HepG2 (cell line): ENCODE results near the gene GLB1L3. TPM values are rescaled to one million over a fixed set of nuclear protein-coding genes. Genes with fewer than 3 reads are reported as not detected.

Experiments
- ADNP ChIP-seq: sonication (generic); formaldehyde crosslinking; IDR thresholded peaks from 2 replicates; pipeline ENCODE4 v1.4.0; 2020; ENCODE audit warnings: missing genetic modification reagents
- ATF3 ChIP-seq: sonication (generic); formaldehyde crosslinking; IDR thresholded peaks from 2 replicates; pipeline ENCODE4 v1.4.0; 2020; ENCODE audit warnings: missing genetic modification reagents
- BCL6 ChIP-seq: IDR thresholded peaks from 2 replicates; pipeline ENCODE4 v1.6.1; 2016; ENCODE audit warnings: missing genetic modification reagents, missing compliant biosample characterization
- CREB1 ChIP-seq, 2 experiments: fragments of 450-650 bp in 1 of 2; IDR thresholded peaks; 2 replicates each; pipeline ENCODE4 v1.6.1; 2016 to 2017; ENCODE audit warnings: control low read depth in 1 of 2, mild to moderate bottlenecking in 1 of 2, missing compliant biosample characterization in 1 of 2, missing genetic modification characterization in 1 of 2
- DBP ChIP-seq: sonication (generic); formaldehyde crosslinking; IDR thresholded peaks from 2 replicates; pipeline ENCODE4 v1.4.0; 2020; ENCODE audit warnings: missing genetic modification reagents; ENCODE audit errors: not compliant biosample characterization
- E2F5 ChIP-seq: sonication (generic); formaldehyde crosslinking; conservative IDR thresholded peaks from 2 replicates; pipeline ENCODE4 v1.4.0; 2020; ENCODE audit warnings: missing genetic modification reagents
- ERF ChIP-seq: IDR thresholded peaks from 2 replicates; pipeline ENCODE4 v1.6.1; 2018; ENCODE audit warnings: missing biosample characterization, missing genetic modification reagents
- MIXL1 ChIP-seq: IDR thresholded peaks from 2 replicates; pipeline ENCODE4 v1.6.1; 2016
- MLLT10 ChIP-seq: sonication (generic); formaldehyde crosslinking; IDR thresholded peaks from 2 replicates; pipeline ENCODE4 v1.4.0; 2020; ENCODE audit warnings: missing genetic modification reagents
- MTERF4 ChIP-seq: sonication (generic); formaldehyde crosslinking; IDR thresholded peaks from 2 replicates; pipeline ENCODE4 v1.8.0; 2023; ENCODE audit warnings: mild to moderate bottlenecking, missing genetic modification reagents
- MYC ChIP-seq: sonication (generic); formaldehyde crosslinking; IDR thresholded peaks from 2 replicates; pipeline ENCODE4 v1.9.0; 2021; ENCODE audit warnings: missing genetic modification reagents, borderline replicate concordance
- MZF1 ChIP-seq: sonication (generic); formaldehyde crosslinking; IDR thresholded peaks from 2 replicates; pipeline ENCODE4 v1.8.1; 2023; ENCODE audit warnings: mild to moderate bottlenecking, missing genetic modification reagents, borderline replicate concordance
- NFKB2 ChIP-seq: sonication (generic); formaldehyde crosslinking; IDR thresholded peaks from 2 replicates; pipeline ENCODE4 v1.4.0; 2020; ENCODE audit warnings: missing genetic modification reagents, borderline replicate concordance
- RXRA ChIP-seq: sonication (generic); formaldehyde crosslinking; IDR thresholded peaks from 2 replicates; pipeline ENCODE4 v1.5.1; 2020; ENCODE audit warnings: missing genetic modification reagents
- SIN3B ChIP-seq: fragments of 150-350 bp; IDR thresholded peaks from 2 replicates; pipeline ENCODE4 v1.6.1; 2014; ENCODE audit warnings: low read length
- SMAD3 ChIP-seq: sonication (generic); formaldehyde crosslinking; IDR thresholded peaks from 2 replicates; pipeline ENCODE4 v1.4.0; 2020; ENCODE audit warnings: missing genetic modification reagents
- SNAPC5 ChIP-seq: sonication (generic); formaldehyde crosslinking; IDR thresholded peaks from 2 replicates; pipeline ENCODE4 v1.8.1; 2023; ENCODE audit warnings: mild to moderate bottlenecking, missing genetic modification reagents, borderline replicate concordance
- SOX5 ChIP-seq: IDR thresholded peaks from 2 replicates; pipeline ENCODE4 v1.6.1; 2016; ENCODE audit warnings: borderline replicate concordance
- TBX2 ChIP-seq: sonication (generic); formaldehyde crosslinking; IDR thresholded peaks from 2 replicates; pipeline ENCODE4 v1.5.0; 2020; ENCODE audit warnings: missing genetic modification reagents, mild to moderate bottlenecking, borderline replicate concordance
- TMF1 ChIP-seq: sonication (generic); formaldehyde crosslinking; IDR thresholded peaks from 2 replicates; pipeline ENCODE4 v1.8.1; 2022; ENCODE audit warnings: low read depth, missing genetic modification reagents
- ZFP1 ChIP-seq: IDR thresholded peaks from 2 replicates; pipeline ENCODE4 v1.6.1; 2016
- ZNF138 ChIP-seq: sonication (generic); formaldehyde crosslinking; IDR thresholded peaks from 2 replicates; pipeline ENCODE4 v1.5.0; 2020; ENCODE audit warnings: mild to moderate bottlenecking, low read depth, missing genetic modification reagents
- ZNF512 ChIP-seq: sonication (generic); formaldehyde crosslinking; IDR thresholded peaks from 2 replicates; pipeline ENCODE4 v1.4.0; 2020; ENCODE audit warnings: mild to moderate bottlenecking, missing genetic modification reagents
- ZNF713 ChIP-seq: sonication (generic); formaldehyde crosslinking; IDR thresholded peaks from 2 replicates; pipeline ENCODE4 v1.4.0; 2020; ENCODE audit warnings: mild to moderate bottlenecking, missing genetic modification reagents
- ZNF75D ChIP-seq: sonication (generic); formaldehyde crosslinking; IDR thresholded peaks from 2 replicates; pipeline ENCODE4 v1.8.1; 2023; ENCODE audit warnings: missing genetic modification reagents, mild to moderate bottlenecking, borderline replicate concordance
- polyA plus RNA-seq, 8 experiments: library from polyadenylated mRNA; depleted of rRNA in 3 of 8; stranded (reverse) in 7 of 8; unstranded in 1 of 8; fragments of >200 nt; fragmentation: Illumina TruSeq in 4 of 8; extraction: Trizol in 4 of 8; gene quantifications; 2 replicates each; pipeline versions ENCODE4 v1.2.1 to v1.2.3, GENCODE V29; 2011 to 2016; ENCODE audit warnings: low read depth in 4 of 8, missing spikeins in 1 of 8, mixed read lengths in 1 of 8; ENCODE audit not compliant: insufficient read depth in 1 of 8
- total RNA-seq, 5 experiments: library from RNA; depleted of rRNA; stranded (reverse); fragments of >200 nt; fragmentation: Illumina TruSeq; extraction: Trizol; gene quantifications; 2 replicates each; pipeline ENCODE4 v1.2.3, GENCODE V29; 2016; ENCODE audit warnings: low read depth in 1 of 5
- TF ChIP-seq, protein P1 (sequence below): sonication (generic); formaldehyde crosslinking; IDR thresholded peaks from 2 replicates; pipeline ENCODE4 v1.4.0; 2020; ENCODE audit warnings: missing genetic modification reagents

The GLB1L3 gene
- total and polyA plus RNA-seq, 2 of the 13 experiments (the other 11 are each of a cell fraction or from before 2014, with no cell fraction given), result not detected

GRCh38 chr11:134253188-134253993 lies 22.8 kb upstream of the GLB1L3 start, which contains the start of the genes ACAD8 and THYN1 (continued):
- TF ChIP-seq ZFP1 (CRISPR knock-in tag) (0 out of 2 replicates have a peak, but pooled peaks have one; percentile 32), MYC (peak; percentile 48; the same call in 1 of the 2 replicates), ZNF75D (CRISPR knock-in tag) (no peak), MZF1 (CRISPR knock-in tag) (no peak), MIXL1 (peak; percentile 62), CREB1 (IDR thresholded peaks at IDR 0.05) (peak; percentile 48; the same call in 1 of the 2 replicates), CREB1 (CRISPR knock-in tag; IDR thresholded peaks at IDR 0.05) (peak; percentile 91), SNAPC5 (no peak), E2F5 (peak; percentile 84), TBX2 (CRISPR knock-in tag) (peak; percentile 67; the same call in 1 of the 2 replicates), TMF1 (CRISPR knock-in tag) (no peak), NFKB2 (CRISPR knock-in tag) (no peak; the same call in 1 of the 2 replicates), ATF3 (CRISPR knock-in tag) (no peak), SMAD3 (CRISPR knock-in tag) (no peak; the same call in none of the 2 replicates), BCL6 (CRISPR knock-in tag) (peak; percentile 46; the same call in 1 of the 2 replicates), MTERF4 (0 out of 2 replicates have a peak, but pooled peaks have one; percentile 51), RXRA (CRISPR knock-in tag) (peak; percentile 40; the same call in 1 of the 2 replicates), ADNP (no peak), ERF (CRISPR knock-in tag) (peak; percentile 79), ZNF512 (CRISPR knock-in tag) (no peak), MLLT10 (CRISPR knock-in tag) (no peak), DBP (CRISPR knock-in tag) (no peak), ZNF138 (CRISPR knock-in tag) (no peak), SIN3B (no peak), SOX5 (CRISPR knock-in tag) (peak; percentile 9; the same call in 1 of the 2 replicates), ZNF713 (CRISPR knock-in tag) (0 out of 2 replicates have a peak, but pooled peaks have one; percentile 76)
- TF ChIP-seq, protein P1, sequence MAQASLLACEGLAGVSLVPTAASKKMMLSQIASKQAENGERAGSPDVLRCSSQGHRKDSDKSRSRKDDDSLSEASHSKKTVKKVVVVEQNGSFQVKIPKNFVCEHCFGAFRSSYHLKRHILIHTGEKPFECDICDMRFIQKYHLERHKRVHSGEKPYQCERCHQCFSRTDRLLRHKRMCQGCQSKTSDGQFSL (CRISPR knock-in tag), result no peak
